GM21367 (cell line): Measurements from ENCODE around the gene MRPS15.
"Not testable (repeated sequence)": the region's sequence is repeated elsewhere in the genome, so short reads cannot be mapped to it uniquely, and the experiment has no call there.

ENCODE experiments used
- ATAC-seq: cut with Tn5 transposase; IDR thresholded peaks from one replicate; pipeline ENCODE4 v1.9.1; 2021; ENCODE audit not compliant: unreplicated experiment

MRPS15 gene

GRCh38 chr1:36463803-36464604 lies at the start of gene MRPS15:
MRPS15 (minus strand) TSS chr1:36464384; CDS start chr1:36464275, 109 bp downstream.
- peak; percentile 88 for ATAC-seq

GRCh38 chr1:36512842-36513241 lies 48.7 kb upstream of the MRPS15 start:
- no peak for ATAC-seq

DNA sequence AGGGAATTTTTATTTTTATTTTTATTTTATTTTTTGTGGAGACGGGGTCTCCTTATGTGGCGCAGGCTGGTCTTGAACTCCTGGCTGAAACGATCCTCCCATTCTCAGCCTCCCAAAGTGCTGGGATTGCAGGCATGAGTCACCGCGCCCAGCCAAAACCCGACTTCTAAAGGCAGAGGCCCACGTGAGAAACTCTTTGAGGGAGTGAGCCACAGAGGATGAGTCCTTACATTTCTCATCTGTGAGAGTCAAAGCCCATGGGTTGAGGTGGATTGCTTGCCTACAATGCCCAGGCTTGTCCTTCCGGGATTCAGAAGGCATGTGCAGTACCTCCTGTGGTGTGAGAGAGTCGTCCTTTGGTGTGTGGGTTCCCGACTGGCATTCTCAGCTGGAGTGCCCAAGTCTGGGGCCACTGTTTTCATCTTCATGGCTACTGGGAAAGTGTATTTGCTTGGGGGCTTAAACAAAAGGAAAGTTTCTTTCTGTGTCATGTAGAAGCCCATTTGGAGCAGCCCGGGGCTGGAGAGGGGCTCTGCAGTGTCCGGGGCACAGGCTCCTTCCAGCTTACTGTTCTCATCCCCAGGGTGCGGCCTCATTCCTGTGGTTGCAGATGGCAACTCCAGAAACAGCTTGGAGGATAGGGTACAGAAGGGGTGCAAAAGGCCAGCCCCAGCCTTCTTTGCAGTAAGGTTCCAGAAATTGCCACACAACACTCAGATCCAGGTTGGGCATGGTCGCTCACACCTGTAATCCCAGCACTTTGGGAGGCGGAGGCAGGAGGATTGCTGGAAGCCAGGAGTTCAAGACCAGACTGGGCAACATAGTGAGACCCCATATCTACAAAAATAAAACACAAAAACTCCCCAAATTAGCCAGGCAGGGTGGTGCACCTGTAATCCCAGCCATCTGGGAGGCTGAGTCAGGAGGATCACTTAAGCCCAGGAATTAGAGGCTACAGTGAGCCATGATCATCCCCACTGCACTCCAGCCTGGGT lies 47.9 kb upstream of the MRPS15 start:
- no peak for ATAC-seq

DNA sequence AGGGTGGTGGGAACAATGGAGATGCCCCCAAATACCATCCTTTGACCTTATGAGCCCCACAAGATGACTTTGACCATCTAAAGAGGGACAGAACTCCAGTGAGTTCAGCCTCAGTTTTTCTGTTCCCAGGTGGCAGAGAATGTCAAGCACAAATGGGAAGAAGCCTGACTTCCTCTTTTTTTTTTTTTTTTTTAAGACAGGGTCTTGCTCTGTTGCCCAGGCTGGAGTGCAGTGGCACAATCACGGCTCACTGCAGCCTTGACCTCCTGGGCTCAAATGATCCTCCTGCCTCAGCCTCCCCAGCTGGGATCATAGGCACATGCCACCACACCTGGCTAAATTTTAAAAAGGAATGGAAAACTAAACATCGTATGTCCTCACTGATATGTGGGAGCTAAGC lies 47.0 kb upstream of the MRPS15 start:
- ATAC-seq: not testable (repeated sequence)

DNA sequence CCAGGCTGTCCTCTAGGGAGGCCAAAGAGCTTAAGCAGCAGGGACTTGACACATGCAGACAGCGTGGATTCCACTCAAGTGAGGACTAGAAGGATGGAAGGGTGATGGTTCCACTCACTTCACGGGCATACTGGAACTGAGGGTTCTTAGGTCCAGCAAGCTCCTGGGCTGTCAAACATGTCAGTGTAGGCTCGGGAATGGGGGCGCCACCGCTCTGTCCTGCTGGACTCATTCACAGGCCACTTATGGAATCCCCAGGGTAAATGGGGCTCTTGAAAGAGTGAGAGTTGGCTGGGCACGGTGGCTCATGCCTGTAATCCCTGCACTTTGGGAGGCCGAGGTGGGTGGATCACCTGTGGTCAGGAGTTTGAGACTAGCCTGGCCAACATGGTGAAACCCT lies 46.2 kb upstream of the MRPS15 start:
- ATAC-seq: no peak

- ATAC-seq: no peak
Measured at GRCh38 chr1:36508257-36508656, 44.1 kb upstream of the MRPS15 start.

DNA sequence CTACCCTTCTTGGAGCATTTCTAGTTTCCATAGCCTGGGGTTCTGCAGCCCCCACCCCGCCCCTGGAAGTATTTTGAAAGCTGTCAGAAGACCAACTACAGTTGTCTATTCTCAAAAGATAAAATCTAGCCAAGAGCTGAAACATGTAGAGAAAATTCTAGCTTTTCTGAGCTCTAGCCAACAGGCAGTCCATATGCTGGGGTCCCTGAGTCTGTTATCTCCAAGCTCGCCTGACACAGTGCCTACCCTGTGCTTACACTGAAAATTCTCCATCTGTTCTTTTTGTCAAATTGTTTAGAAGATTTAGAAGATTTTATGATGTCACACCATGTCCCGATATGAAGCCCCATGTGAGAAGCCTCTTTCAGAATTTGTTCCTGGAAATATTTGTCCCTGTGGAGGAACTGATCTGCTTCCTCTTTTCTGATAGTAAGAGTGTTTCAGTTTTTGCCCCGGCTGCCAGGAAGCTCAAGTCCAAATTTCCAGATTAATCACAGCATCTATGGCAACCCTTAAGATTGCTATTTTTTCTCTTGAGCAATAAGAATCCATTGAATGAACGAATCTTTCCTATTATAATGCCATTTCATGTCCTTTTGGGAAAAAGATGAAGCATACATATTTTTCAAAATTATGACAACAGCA lies 42.2 kb upstream of the MRPS15 start:
- ATAC-seq: no peak

GRCh38 chr1:36503733-36504132 lies 39.5 kb upstream of the MRPS15 start:
- no peak for ATAC-seq

- ATAC-seq: no peak
Measured at GRCh38 chr1:36503159-36503558, 39.0 kb upstream of the MRPS15 start.

DNA sequence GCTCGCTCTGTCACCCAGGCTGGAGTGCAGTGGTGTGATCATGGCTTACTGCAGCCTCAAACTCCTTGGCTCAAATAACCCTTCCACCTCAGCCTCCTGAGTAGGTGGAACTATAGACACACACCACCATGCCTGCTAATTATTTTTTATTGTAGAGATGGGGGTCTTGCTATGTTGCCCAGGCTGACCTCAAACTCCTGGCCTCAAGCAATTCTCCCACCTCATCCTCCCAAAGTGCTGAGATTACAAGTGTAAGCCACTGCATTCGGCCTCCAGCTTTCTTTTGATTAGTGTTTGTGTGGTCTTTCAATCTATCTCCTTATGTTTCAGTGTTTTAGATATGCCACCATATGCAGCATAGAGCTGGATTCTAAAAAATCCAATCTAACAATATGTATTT lies 38.4 kb upstream of the MRPS15 start:
- no peak for ATAC-seq

DNA sequence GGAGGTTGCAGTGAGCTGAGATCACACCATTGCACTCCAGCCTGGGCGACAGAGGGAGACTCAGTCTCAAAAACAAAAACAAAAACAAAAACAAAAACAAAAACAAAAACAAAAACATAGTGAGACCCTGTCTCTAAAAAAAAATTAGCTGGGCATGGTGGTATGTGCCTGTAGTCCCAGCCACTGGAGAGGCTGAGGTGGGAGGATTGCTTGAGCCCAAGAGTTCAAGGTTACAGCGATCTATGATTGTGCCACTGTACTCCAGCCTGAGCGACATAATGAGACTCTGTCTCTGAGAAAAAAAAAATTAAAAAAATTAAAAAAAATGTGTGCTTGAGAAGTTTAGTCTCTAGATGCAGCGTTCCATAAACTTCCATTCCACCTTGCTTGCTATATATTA lies 37.7 kb upstream of the MRPS15 start:
- not testable (repeated sequence) for ATAC-seq

DNA sequence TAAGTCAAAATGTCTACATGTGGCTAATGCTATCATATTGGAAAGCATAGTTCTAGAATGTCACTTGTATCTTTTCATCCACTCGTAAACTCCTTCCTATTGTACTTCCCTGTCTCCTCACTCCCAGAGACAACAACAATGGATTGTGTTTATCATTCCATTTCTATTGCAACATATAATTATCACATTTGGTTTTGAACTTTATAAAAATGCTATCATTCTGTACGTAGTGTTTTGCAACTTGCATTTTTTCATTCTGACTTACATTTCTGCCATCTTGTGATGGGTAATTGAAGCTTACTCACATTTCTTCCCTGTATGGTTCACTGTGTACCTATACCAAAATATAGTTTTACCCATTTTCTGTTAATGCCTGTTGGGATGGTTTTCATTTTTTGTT lies 33.0 kb upstream of the MRPS15 start:
- ATAC-seq: no peak

GRCh38 chr1:36494971-36495370 lies 30.8 kb upstream of the MRPS15 start:
- no peak for ATAC-seq

GRCh38 chr1:36493524-36493923 lies 29.3 kb upstream of the MRPS15 start:
- no peak for ATAC-seq

DNA sequence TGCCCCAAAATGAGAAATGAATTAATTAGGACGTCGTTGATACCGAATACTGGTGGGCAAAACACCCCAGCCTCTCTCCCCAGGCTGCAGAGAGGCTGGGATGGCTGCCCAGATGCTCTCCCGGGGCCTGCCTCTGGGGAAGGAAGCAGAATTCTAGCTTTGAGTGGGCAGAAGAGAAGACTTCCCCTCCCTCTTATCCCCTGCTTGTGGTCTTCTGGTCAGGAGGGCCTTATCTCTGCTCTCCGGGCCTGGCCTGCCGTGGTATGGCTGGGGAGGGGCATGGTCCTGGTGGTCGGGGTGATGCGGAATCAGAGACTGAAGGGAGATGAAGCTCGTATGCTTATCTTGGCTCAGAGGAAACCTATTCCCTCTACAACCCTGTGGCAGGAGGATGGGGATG lies 28.3 kb upstream of the MRPS15 start:
- no peak for ATAC-seq

- ATAC-seq: not testable (repeated sequence)
Measured at GRCh38 chr1:36489258-36490051, 25.3 kb upstream of the MRPS15 start.

DNA sequence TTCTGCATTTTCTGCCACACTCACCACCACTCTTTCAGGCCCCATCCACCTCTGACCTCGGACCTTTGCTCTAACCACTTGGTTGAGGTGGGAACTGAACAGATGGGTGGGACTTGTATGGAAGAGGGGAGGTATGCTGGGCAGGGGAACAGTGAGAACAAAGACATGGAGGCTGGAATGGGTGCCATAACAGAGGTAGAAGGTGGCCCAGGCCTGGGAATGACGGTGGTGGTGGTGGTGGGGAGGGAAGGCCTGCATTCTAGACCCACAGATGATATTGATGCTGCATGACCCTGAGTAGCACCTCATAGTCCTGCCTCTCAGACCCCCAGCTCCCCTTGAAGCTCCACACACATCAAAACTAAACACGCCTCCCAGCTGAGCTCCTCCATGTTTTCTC lies 23.7 kb upstream of the MRPS15 start:
- no peak for ATAC-seq

- ATAC-seq: not testable (repeated sequence)
Measured at GRCh38 chr1:36487336-36487725, 23.1 kb upstream of the MRPS15 start.

- ATAC-seq: no peak
Measured at GRCh38 chr1:36486439-36487335, 22.5 kb upstream of the MRPS15 start.

GRCh38 chr1:36486093-36486438 lies 21.9 kb upstream of the MRPS15 start:
- no peak for ATAC-seq
